ENCODE results near the gene LAMA2.

Gene LAMA2

DNA sequence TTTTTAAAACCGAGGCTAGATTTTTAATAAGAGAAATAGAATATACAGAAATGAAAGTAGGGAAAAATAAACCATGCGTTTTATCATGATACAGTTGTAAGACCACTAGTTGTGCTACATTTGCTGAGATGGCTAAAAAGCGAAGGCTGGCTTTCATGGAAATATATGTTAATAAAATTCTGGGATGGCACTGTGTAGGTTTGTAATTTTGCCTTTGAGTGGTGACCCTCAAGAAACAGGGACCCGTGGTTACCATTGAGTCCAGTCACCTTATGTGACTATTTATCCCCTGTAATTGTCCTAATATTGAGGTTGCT, 593.3 kb downstream of the LAMA2 start:
- Histone ChIP-seq H3K9me3 (ENCODE audit: severe bottlenecking) (no peaks in the 10 kb centered on the region), H3K27me3 (ENCODE audit: insufficient read depth, low read depth, severe bottlenecking) (no peaks in the 10 kb centered on the region), H3K4me3 (ENCODE audit: low read depth, low read length) (no peak overlapping the region), H3K27ac (no peak overlapping the region), H3K36me3 (no peaks in the 10 kb centered on the region)
- no peak for DNase-seq
- TF ChIP-seq CTCF (IDR thresholded peaks at IDR 0.05; ENCODE audit: low read depth, low read length), result no peak

- H3K27ac ChIP-seq, result no peak overlapping the region
- H3K4me3 ChIP-seq (ENCODE audit: low read depth, low read length), result no peak overlapping the region
- no peak for TF ChIP-seq CTCF (IDR thresholded peaks at IDR 0.05; ENCODE audit: low read depth, low read length)
- H3K27me3 ChIP-seq (ENCODE audit: insufficient read depth, low read depth, severe bottlenecking), result no peaks in the 10 kb centered on the region
- H3K36me3 ChIP-seq, result no peaks in the 10 kb centered on the region
- H3K9me3 ChIP-seq (ENCODE audit: severe bottlenecking), result no peaks in the 10 kb centered on the region
- DNase-seq, result no peak
Observed at GRCh38 chr6:129476810-129477209, 593.9 kb downstream of the LAMA2 start.

GRCh38 chr6:129478379-129478778, 595.4 kb downstream of the LAMA2 start:
- Histone ChIP-seq H3K27me3 (ENCODE audit: insufficient read depth, low read depth, severe bottlenecking) (no peaks in the 10 kb centered on the region), H3K27ac (no peak overlapping the region), H3K9me3 (ENCODE audit: severe bottlenecking) (no peaks in the 10 kb centered on the region), H3K36me3 (no peaks in the 10 kb centered on the region), H3K4me3 (ENCODE audit: low read depth, low read length) (no peak overlapping the region)
- TF ChIP-seq CTCF (IDR thresholded peaks at IDR 0.05; ENCODE audit: low read depth, low read length), result no peak
- no peak for DNase-seq

- no peak for TF ChIP-seq CTCF (IDR thresholded peaks at IDR 0.05; ENCODE audit: low read depth, low read length)
- H3K36me3 ChIP-seq, result no peaks in the 10 kb centered on the region
- H3K27ac ChIP-seq, result no peak overlapping the region
- DNase-seq, result no peak
- no peak overlapping the region for H3K4me3 ChIP-seq (ENCODE audit: low read depth, low read length)
- H3K9me3 ChIP-seq (ENCODE audit: severe bottlenecking), result no peaks in the 10 kb centered on the region
- H3K27me3 ChIP-seq (ENCODE audit: insufficient read depth, low read depth, severe bottlenecking), result no peaks in the 10 kb centered on the region
Observed at GRCh38 chr6:129481706-129482105, 598.8 kb downstream of the LAMA2 start.

DNA sequence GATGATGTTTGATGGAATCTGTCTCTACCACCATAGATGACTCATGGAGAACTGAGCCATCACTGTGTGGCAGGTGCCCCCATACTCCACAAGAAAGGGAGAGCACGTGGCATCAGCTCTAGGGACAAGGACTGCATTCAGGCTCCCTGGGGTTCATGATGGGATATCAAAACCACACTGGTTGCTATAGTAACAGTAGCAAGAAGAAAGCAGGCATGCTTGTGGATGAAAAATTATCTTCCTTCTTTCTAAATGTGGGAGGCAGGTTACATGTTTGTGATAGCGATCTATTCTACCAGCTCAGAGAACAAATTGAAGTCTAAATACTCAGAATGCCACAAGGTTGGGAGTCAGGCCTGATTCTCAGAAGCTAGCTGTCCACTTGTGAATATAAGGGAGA, 602.8 kb downstream of the LAMA2 start:
- Histone ChIP-seq H3K4me3 (ENCODE audit: low read depth, low read length) (no peak overlapping the region), H3K27ac (no peak overlapping the region), H3K36me3 (no peaks in the 10 kb centered on the region), H3K27me3 (ENCODE audit: insufficient read depth, low read depth, severe bottlenecking) (no peaks in the 10 kb centered on the region), H3K9me3 (ENCODE audit: severe bottlenecking) (no peaks in the 10 kb centered on the region)
- no peak for TF ChIP-seq CTCF (IDR thresholded peaks at IDR 0.05; ENCODE audit: low read depth, low read length)
- no peak for DNase-seq

GRCh38 chr6:129486327-129486726, 603.4 kb downstream of the LAMA2 start:
- H3K9me3 ChIP-seq (ENCODE audit: severe bottlenecking), result no peaks in the 10 kb centered on the region
- no peak for TF ChIP-seq CTCF (IDR thresholded peaks at IDR 0.05; ENCODE audit: low read depth, low read length)
- no peak for DNase-seq
- H3K27me3 ChIP-seq (ENCODE audit: insufficient read depth, low read depth, severe bottlenecking), result no peaks in the 10 kb centered on the region
- H3K27ac ChIP-seq, result no peak overlapping the region
- H3K36me3 ChIP-seq, result no peaks in the 10 kb centered on the region
- no peak overlapping the region for H3K4me3 ChIP-seq (ENCODE audit: low read depth, low read length)

Measured in WERI-Rb-1 (cell line).